ENCODE measurements around the gene GATAD2B.
"Not testable (repeated sequence)": the region's sequence is repeated elsewhere in the genome, so short reads cannot be mapped to it uniquely, and the experiment has no call there.

The GATAD2B gene

GRCh38 chr1:153888533-153888932 lies 34.2 kb downstream of the GATAD2B start:
- no peak for DNase-seq (ENCODE audit: low read depth)

GRCh38 chr1:153886127-153886526 lies 36.6 kb downstream of the GATAD2B start:
- DNase-seq (ENCODE audit: low read depth): no peak

- no peak for DNase-seq (ENCODE audit: low read depth)
Measured at GRCh38 chr1:153883223-153883622, 39.5 kb downstream of the GATAD2B start.

DNA sequence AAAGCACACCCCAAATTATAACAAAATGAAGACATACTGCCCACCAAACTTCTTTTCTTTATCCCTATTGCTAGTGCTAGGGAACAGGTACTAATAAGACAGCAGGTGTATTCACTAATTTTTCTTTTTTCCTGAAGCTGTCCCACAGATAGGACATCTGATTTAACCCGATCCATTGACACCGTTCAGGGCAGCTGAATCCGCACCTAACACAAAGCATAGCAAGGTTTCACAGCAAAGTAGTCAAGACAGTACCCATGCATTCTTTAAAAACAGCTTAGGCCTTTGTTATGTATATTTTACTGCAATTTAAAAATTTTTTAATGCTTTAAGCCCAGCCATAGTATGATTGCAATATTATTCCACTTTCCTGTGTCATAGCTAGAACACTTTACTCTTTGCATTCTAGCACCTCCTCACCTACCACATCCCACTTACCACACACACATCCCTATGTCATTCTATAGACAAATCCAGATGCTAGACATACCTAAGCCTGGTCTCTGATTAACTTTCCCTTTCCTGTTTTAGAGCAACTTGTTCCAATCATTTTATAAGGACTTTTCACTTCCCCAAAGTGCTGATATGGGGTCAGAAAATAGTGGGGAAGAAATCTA lies 40.4 kb downstream of the GATAD2B start:
- DNase-seq (ENCODE audit: low read depth): no peak

DNA sequence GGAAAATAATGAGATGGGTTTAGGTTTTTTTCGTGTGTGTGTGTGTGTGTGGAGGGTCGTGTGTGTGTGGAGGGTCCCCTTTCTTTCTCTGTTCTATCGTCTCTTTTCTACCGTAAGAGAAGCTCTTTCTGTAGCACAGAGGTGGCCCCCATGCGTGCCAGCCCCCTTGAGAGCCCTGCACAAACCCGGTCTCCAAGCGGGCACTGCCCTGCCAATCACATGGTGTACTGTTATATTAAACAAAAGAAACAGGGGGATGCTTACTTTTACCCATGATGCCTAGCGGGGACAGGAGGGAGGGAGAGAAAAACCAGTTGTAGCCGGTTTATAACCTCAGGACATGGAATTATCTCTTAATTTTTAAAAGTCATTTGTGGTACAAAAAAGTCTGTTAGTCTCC lies 41.0 kb downstream of the GATAD2B start:
- DNase-seq (ENCODE audit: low read depth): no peak

DNA sequence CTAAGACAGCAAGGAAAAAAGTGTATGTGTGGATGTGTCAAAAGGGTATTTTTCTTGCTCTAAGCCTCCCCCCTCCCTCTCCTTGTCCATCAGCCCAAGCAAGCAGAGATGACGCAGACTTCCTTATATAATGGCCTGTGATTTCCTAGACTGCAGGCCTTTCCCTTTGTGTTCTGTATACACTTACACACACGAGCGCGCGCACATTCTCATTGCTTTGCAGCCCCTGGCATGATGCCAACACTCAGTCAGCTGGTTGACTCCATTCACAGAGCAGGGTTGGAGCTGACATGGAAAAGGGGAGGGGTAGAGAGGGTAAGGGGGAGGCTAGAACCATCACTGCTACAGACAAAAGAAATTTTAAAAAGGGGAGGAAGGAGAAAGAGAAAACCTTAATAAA lies 41.8 kb downstream of the GATAD2B start:
- no peak for DNase-seq (ENCODE audit: low read depth)

DNA sequence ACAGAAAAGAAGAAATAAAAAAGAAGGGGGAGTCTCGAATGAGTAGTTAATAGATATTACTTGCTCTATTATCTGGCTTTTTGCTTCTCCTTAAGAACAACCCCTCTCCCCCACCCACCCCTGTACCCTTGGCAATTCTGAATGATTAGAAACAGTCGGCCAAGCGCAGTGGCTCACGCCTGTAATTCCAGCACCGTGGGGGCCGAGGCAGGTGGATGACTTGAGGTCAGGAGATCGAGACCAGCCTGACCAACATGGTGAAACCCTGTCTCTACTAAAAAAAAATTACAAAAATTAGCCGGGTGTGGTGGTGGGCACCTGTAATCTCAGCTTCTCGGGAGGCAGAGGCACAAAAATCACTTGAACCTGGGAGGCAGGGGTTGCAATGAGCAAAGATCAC lies 42.7 kb downstream of the GATAD2B start:
- no peak for DNase-seq (ENCODE audit: low read depth)

DNA sequence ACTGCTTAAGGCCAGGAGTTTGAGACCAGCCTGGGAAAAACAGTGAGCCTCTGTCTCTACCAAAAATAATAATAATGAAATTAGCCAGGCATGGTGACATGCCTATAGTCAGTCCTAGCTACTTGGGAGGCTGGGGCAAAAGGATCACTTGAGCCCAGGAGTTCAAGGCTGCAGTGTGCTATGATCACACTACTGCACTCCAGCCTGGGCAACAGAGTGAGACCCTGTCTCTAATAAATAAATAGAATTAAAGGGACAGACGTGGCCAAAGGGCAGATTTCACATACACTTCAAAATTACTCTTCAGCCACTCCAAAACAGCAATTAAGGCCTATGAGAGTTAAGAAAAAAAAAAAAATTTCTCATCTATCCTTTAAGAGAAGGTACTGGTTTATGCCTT lies 45.7 kb downstream of the GATAD2B start:
- DNase-seq (ENCODE audit: low read depth): no peak

DNA sequence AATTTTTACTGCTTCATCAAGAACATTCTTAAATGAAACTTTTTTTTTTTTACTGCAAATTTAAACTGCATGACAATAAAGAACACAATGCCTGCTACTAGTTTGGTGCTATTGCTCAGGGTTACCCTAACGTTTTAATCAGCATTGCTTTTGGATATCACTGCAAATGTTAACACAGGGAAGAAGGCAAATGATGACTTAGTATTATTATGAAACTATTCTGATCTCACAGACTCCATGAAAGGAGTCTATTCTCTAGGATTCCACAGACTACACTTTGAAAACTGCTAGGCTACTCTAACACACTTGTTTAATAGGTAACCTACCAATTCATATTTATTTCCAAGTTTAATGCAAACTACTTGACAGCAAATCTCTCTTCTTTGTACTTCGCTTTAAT lies 49.8 kb downstream of the GATAD2B start:
- DNase-seq (ENCODE audit: low read depth): no peak

- DNase-seq (ENCODE audit: low read depth): no peak
Measured at GRCh38 chr1:153872331-153872730, 50.4 kb downstream of the GATAD2B start.

GRCh38 chr1:153869486-153869885 lies 53.3 kb downstream of the GATAD2B start:
- no peak for DNase-seq (ENCODE audit: low read depth)

DNA sequence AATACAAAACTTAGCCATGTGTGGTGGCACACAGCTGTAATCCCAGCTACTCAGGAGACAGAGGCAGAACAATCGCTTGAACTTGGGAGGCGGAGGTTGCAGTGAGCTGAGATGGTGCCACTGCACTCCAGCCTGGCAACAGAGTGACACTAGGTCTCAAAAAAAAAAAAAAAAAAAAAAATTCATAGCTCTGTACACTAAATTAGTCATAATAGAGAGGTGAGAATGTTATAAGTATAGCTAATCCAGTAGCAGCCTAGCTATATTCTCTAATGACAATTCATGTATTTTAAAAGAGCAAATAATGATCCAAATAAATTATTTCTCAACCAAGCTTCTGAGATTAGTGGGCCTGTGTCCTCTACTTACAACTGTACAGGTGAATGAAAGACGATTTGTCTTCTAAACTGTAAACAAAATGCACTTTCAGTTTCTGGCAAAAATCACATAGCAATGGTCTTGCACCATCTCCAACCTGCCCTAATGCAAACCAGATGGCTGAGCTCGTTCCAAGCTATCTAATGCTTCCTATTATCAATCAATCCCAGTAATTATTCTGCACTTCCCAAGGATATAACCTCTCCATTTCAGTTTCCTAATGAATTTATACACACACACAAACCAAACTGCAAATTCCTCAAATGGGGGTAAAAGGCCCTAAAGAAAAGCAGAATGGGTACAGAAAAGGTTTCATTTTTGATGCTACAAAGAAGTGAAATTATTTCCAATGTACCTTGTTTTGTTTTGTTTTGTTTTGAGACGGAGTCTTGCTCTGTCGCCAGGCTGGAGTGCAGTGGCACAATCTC lies 56.5 kb downstream of the GATAD2B start:
- no peak for DNase-seq (ENCODE audit: low read depth)

GRCh38 chr1:153860285-153860684 lies 62.5 kb downstream of the GATAD2B start:
- DNase-seq (ENCODE audit: low read depth): no peak

DNA sequence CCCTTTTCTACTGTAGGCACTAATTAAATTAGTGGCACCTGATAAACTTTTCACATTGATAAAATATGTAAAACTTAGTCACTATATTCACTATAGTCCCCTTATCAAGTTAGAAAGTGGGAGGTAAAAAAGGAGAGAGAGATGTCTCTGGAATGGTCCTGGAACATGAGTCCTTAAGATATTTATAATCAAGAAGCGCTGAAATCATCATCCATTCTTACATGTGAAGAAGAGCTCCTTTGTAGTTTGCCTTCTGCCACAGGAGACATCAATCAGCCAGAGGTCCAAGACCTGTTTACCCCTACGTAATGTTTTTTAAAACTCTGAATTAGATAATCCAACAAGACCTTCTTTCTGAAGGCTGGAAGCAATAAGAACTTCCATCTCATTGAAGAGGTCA lies 65.3 kb downstream of the GATAD2B start:
- no peak for DNase-seq (ENCODE audit: low read depth)

DNA sequence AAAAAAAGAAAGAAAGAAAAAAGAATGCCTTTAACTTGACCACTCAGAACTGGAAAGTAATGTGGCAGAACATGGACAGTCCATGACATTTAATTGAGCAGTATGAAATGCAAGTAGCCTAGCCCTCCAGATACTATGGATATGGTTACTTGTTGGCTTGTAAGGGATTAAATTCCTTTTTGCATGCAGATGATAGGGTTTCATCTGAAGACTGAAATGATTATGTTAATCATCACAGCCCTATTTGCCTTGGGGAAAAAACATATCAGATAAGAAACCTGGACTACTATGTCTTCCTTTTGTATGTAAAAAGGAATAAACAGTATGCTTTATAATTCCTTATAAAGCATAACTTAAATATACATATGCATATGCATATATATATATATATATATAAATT lies 66.0 kb downstream of the GATAD2B start:
- no peak for DNase-seq (ENCODE audit: low read depth)

- no peak for DNase-seq (ENCODE audit: low read depth)
Measured at GRCh38 chr1:153852170-153852569, 70.6 kb downstream of the GATAD2B start.

DNA sequence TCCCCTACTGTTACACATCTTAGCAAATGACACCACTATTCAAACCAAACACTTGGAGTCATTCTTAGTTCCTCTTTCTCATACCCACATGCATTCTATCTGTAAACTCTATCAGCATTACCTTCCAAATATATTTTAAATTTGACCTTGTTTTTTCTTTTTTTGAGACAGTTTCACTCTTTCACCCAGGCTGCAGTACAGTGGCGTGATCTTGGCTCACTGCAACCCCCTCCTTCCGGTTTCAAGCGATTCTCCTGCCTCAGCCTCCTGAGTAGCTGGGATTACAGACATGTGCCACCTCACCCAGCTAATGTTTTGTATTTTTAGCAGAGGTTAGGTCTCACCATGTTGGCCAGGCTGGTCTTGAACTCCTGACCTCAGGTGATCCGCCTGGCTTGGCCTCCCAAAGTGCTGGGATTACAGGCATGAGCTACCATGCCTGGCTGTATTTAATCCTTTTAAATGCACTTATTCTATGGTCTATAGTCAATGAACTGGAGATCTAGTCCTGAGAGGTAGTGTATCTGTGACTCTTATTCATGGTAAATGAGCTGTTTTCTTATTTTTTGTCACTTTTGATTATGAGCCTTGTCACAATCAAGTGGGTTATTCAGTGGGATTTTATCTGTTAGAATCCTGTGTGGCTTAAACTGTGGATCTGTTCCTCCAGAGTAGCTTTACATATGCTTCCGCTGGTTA lies 73.1 kb downstream of the GATAD2B start:
- DNase-seq (ENCODE audit: low read depth): no peak

DNA sequence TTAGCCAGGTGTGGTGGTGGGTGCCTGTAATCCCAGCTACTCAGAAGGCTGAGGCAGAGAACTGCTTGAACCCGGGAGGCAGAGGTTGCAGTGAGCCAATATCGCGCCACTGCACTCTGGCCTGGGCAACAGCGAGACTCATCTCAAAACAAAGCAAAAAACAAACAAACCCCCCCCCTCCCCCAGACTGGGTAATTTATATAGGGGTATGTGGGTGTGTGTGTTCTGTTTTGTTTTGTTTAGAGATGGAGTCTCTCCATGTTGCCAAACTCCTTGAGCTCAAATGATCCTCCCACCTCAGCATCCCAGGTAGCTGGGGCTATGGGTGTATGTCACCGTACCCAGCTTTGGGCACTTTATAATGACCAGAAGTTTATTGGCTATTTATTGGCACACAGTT lies 74.0 kb downstream of the GATAD2B start:
- DNase-seq (ENCODE audit: low read depth): no peak

DNA sequence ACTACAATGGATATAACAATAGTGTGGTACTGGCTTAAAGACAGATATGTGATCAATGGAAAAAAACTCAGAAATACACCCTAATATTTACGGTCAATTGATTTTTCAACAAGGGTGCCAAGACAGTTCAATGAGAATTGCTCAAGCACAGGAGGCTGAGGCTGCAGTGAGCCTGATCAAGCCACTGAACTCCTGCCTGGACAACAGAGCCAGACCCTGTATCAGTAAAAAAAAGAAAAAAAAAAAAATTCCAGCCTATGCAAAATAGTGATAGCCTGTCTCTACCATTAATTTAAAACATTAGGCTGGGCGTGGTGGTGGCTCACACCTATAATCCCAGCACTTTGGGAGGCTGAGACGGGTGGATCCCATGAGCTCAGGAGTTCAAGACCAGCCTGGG lies 77.6 kb downstream of the GATAD2B start:
- DNase-seq (ENCODE audit: low read depth): no peak

GRCh38 chr1:153844349-153844748 lies 78.4 kb downstream of the GATAD2B start:
- DNase-seq (ENCODE audit: low read depth): not testable (repeated sequence)

- no peak for DNase-seq (ENCODE audit: low read depth)
Measured at GRCh38 chr1:153842006-153842471, 80.7 kb downstream of the GATAD2B start.

DNA sequence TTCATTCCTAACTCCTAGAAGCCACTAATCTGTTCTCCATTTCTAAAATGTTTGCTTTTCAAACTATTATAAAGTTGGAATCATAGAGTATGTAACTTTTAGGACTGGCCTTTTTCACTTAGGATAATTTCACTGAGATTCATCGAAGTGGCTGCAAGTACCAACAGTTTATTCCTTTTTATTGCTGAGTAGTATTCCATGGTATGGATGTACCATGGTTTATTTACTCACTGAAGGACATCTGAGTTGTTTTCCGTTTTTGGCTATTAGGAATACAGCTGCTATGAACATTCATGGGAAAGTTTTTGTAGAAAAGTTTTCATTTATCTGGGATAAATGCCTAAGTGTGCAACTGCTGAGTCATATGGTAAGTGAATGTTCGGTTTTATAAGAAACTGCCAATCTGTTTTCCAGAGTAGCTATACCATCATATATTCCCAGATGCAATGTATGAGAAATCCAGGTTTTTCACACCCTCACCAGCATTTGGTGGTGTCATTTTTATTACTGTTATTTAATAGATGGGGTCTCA lies 81.2 kb downstream of the GATAD2B start:
- no peak for DNase-seq (ENCODE audit: low read depth)

DNA sequence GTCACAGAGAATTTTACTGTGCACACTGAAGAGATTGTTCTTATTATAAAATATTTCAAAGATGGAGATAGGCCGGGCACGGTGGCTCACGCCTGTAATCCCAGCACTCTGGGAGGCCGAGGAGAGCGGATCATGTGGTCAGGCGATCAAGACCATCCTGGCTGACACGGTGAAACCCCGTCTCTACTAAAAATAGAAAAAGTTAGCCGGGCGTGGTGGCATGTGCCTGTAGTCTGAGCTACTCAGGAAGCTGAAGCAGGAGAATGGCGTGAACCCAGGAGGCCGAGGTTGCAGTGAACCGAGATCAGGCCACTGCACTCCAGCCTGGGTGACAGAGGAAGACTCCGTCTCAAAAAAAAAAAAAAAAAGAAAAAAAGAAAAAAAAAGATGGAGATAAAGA lies 82.0 kb downstream of the GATAD2B start:
- DNase-seq (ENCODE audit: low read depth): not testable (repeated sequence)
